IMR-90 (cell line): ENCODE data around the gene RAB11B. TPM values are rescaled to one million over a fixed set of nuclear protein-coding genes. Genes with fewer than 3 reads are reported as not detected.
A peak's percentile ranks its signal among the peaks of the same experiment; 100 is the strongest.

Experiments
- ATAC-seq: fragments of 200-7000 bp; cut with Tn5 transposase; 2 replicates; pipeline ENCODE4 v1.9.1; 2020; ENCODE audit warnings: low read depth, mild to moderate bottlenecking, moderate library complexity
- BruUV-seq: library from RNA; stranded (reverse); fragments of 400-500 nt; replicated peaks from 2 replicates; lab custom pipeline; 2021; lab: Mats Ljungman, UMichigan
- CTCF ChIA-PET: fragments of 300-600 bp; formaldehyde crosslinking; extraction: SDS; loops from one replicate; lab custom pipeline; 2021; ENCODE audit warnings: antibody characterized with exemption; lab: Yijun Ruan, JAX
- POLR2A ChIA-PET: fragments of 300-600 bp; sonication (Branson Sonifier 250); formaldehyde crosslinking; loops from one replicate; lab custom pipeline; 2022; ENCODE audit warnings: antibody characterized with exemption; ENCODE audit not compliant: unreplicated experiment; lab: Charles Lee
- DNase-seq: peaks from one replicate; pipeline ENCODE4 v3.0.0; 2013
- H2AFZ ChIP-seq: replicated peaks from 2 replicates; pipeline ENCODE3; 2013; ENCODE audit warnings: low read length, mild to moderate bottlenecking; ENCODE audit not compliant: poor library complexity
- H2AK5ac ChIP-seq: 2 replicates; pipeline ENCODE4 v1.6.1; 2013; ENCODE audit warnings: low read depth, low read length, inconsistent platforms
- H2AK9ac ChIP-seq: replicated peaks from 2 replicates; pipeline ENCODE3; 2013; ENCODE audit warnings: mild to moderate bottlenecking, low read depth, low read length, moderate library complexity; ENCODE audit not compliant: poor library complexity
- H2BK120ac ChIP-seq: 2 replicates; pipeline ENCODE4 v1.6.1; 2013; ENCODE audit warnings: low read depth, low read length, inconsistent platforms
- H2BK15ac ChIP-seq: 3 replicates; pipeline ENCODE4 v1.6.1; 2013; ENCODE audit warnings: low read depth, low read length, inconsistent platforms
- H2BK20ac ChIP-seq: 2 replicates; pipeline ENCODE4 v1.6.1; 2013; ENCODE audit warnings: low read depth, mild to moderate bottlenecking, inconsistent platforms, low read length, moderate library complexity
- H2BK5ac ChIP-seq: 2 replicates; pipeline ENCODE4 v1.6.1; 2013; ENCODE audit warnings: mild to moderate bottlenecking, low read depth, low read length, inconsistent platforms; ENCODE audit not compliant: poor library complexity, severe bottlenecking
- H3K14ac ChIP-seq: replicated peaks from 2 replicates; pipeline ENCODE4 v1.6.1; 2013; ENCODE audit warnings: low read depth, low read length, inconsistent platforms
- H3K18ac ChIP-seq: 2 replicates; pipeline ENCODE4 v1.6.1; 2013; ENCODE audit warnings: low read depth, low read length, control low read depth
- H3K23ac ChIP-seq: 2 replicates; pipeline ENCODE4 v1.6.1; 2013; ENCODE audit warnings: low read depth, low read length, inconsistent platforms
- H3K27ac ChIP-seq: 2 replicates; pipeline ENCODE4 v1.5.1; 2013; ENCODE audit warnings: mild to moderate bottlenecking, control low read depth, low read length; ENCODE audit not compliant: insufficient read depth
- H3K27me3 ChIP-seq: 2 replicates; pipeline ENCODE4 v1.6.1; 2013; ENCODE audit warnings: low read length; ENCODE audit not compliant: control insufficient read depth, insufficient read depth
- H3K36me3 ChIP-seq: 2 replicates; pipeline ENCODE4 v1.6.1; 2013; ENCODE audit warnings: low read length, mixed read lengths; ENCODE audit not compliant: control insufficient read depth, insufficient read depth
- H3K4ac ChIP-seq: 2 replicates; pipeline ENCODE4 v1.6.1; 2013; ENCODE audit warnings: low read depth, low read length, inconsistent platforms
- H3K4me1 ChIP-seq: 2 replicates; pipeline ENCODE4 v1.6.1; 2013; ENCODE audit warnings: low read length, mixed read lengths; ENCODE audit not compliant: control insufficient read depth, insufficient read depth
- H3K4me2 ChIP-seq: 2 replicates; pipeline ENCODE4 v1.6.1; 2013; ENCODE audit warnings: low read depth, mild to moderate bottlenecking, control low read depth, low read length, moderate library complexity
- H3K4me3 ChIP-seq: 2 replicates; pipeline ENCODE4 v1.5.1; 2013; ENCODE audit warnings: low read depth, mild to moderate bottlenecking, control low read depth, low read length, moderate library complexity; ENCODE audit not compliant: insufficient read depth
- H3K56ac ChIP-seq: 2 replicates; pipeline ENCODE4 v1.6.1; 2013; ENCODE audit warnings: low read length, inconsistent platforms; ENCODE audit not compliant: insufficient read depth; ENCODE audit errors: extremely low read depth
- H3K79me1 ChIP-seq, 2 experiments: 2 replicates each; pipeline ENCODE4 v1.6.1; 2013; ENCODE audit warnings: low read length in 2 of 2, inconsistent platforms in 1 of 2, low read depth in 1 of 2
- H3K9ac ChIP-seq: 2 replicates; pipeline ENCODE4 v1.6.1; 2013; ENCODE audit warnings: low read depth, low read length, control low read depth
- H3K9me1 ChIP-seq: 2 replicates; pipeline ENCODE4 v1.6.1; 2013; ENCODE audit warnings: low read length, inconsistent platforms; ENCODE audit not compliant: insufficient read depth
- H3K9me3 ChIP-seq: 2 replicates; pipeline ENCODE4 v1.6.1; 2013; ENCODE audit warnings: low read length; ENCODE audit not compliant: control insufficient read depth, insufficient read depth
- H4K20me1 ChIP-seq: 2 replicates; pipeline ENCODE4 v1.6.1; 2013; ENCODE audit warnings: low read length, inconsistent platforms; ENCODE audit not compliant: insufficient read depth
- H4K5ac ChIP-seq: 2 replicates; pipeline ENCODE4 v1.6.1; 2013; ENCODE audit warnings: mild to moderate bottlenecking, low read depth, low read length, control low read depth
- H4K8ac ChIP-seq, 2 experiments: 2 replicates each; pipeline ENCODE4 v1.6.1; 2013; ENCODE audit warnings: low read depth in 2 of 2, low read length in 2 of 2, control low read depth in 1 of 2, inconsistent platforms in 1 of 2
- H4K91ac ChIP-seq: 2 replicates; pipeline ENCODE4 v1.6.1; 2013; ENCODE audit warnings: low read depth, low read length, inconsistent platforms; ENCODE audit not compliant: insufficient read depth
- CTCF ChIP-seq: conservative IDR thresholded peaks from 2 replicates; pipeline ENCODE4 v1.5.1; 2012; ENCODE audit warnings: mild to moderate bottlenecking, low read depth, low read length, improper control_type of control experiment
- MAZ ChIP-seq: IDR thresholded peaks from 2 replicates; pipeline ENCODE4 v1.6.1; 2012; ENCODE audit warnings: low read depth, mild to moderate bottlenecking, low read length, improper control_type of control experiment, moderate library complexity, borderline replicate concordance
- MXI1 ChIP-seq: IDR thresholded peaks from 2 replicates; pipeline ENCODE4 v1.6.1; 2012; ENCODE audit warnings: low read depth, mild to moderate bottlenecking, low read length, moderate library complexity, borderline replicate concordance
- RFX5 ChIP-seq: IDR thresholded peaks from 2 replicates; pipeline ENCODE4 v1.8.0; 2012; ENCODE audit warnings: low read depth, mild to moderate bottlenecking, low read length, moderate library complexity
- WGBS, 2 experiments: methylation state at CpG; one replicate each; pipeline versions ENCODE4 v1.1.5 to v1.1.7; 2013; ENCODE audit warnings: missing lambda C conversion rate in 2 of 2; ENCODE audit not compliant: insufficient read length in 1 of 2; ENCODE audit errors: extremely low coverage in 2 of 2; 5-methylcytosine and 5-hydroxymethylcytosine counted together
- dilution Hi-C: fragments of 300-500 bp; cut with HindIII; formaldehyde crosslinking; loops from one replicate; pipeline ENCODE4 v1.14.3; 2018; ENCODE audit warnings: low sequenced_read_pairs; ENCODE audit not compliant: unreplicated experiment
- in situ Hi-C: fragments of 300-500 bp; cut with MboI; formaldehyde crosslinking; loops from 3 replicates; pipeline ENCODE4 v1.14.3; 2019; ENCODE audit warnings: low sequenced_read_pairs, inconsistent platforms, mixed read lengths
- intact Hi-C: fragments of 100-400 bp; cut with micrococcal nuclease; formaldehyde crosslinking; loops from 2 replicates; pipeline ENCODE4 v1.10.0; 2022
- polyA plus RNA-seq, 3 experiments: library from polyadenylated mRNA; depleted of rRNA; stranded (reverse); fragments of >200 nt; gene quantifications; 2 replicates each; pipeline ENCODE4 v1.2.3, GENCODE V29; 2012; ENCODE audit warnings: low replicate concordance in 1 of 3
- total RNA-seq: library from RNA; depleted of rRNA; stranded (reverse); fragments of >200 nt; gene quantifications from 2 replicates; pipeline ENCODE4 v1.2.3, GENCODE V29; 2012

Gene RAB11B
- total and polyA plus RNA-seq, 2 of the 4 experiments (the other 2 are of a cell fraction): 8.2 to 117 TPM

GRCh38 chr19:8355631-8356402, 34.3 kb upstream of the RAB11B start (continued):
- TF ChIP-seq MXI1: no peak

GRCh38 chr19:8357007-8357521, 33.1 kb upstream of the RAB11B start:
- H3K14ac ChIP-seq: no peak overlapping the region
- H2BK5ac ChIP-seq: no peak overlapping the region
- H3K9me3 ChIP-seq: peaks cover 3% of the 10 kb centered on the region
- no peaks in the 10 kb centered on the region; a peak in 1 of 4 replicates for H3K79me1 ChIP-seq
- H3K4me1 ChIP-seq: peaks cover 3% of the 10 kb centered on the region
- POLR2A ChIA-PET: interaction anchor here (0.6 kb wide), 1 partner anchor 67 kb away, joined by 7 read pairs; no protein-coding TSS in a partner anchor
- WGBS, 2 experiments: no CpG with 5 or more reads among the region's 4 CpGs
- no TSS peak for BruUV-seq
- intact Hi-C loops (no loop called here), in situ Hi-C loops (loop anchor here (5.0 kb wide), 1 partner anchor 40 kb away; no protein-coding TSS in a partner anchor), dilution Hi-C loops (no loop called here)
- H2AFZ ChIP-seq: no peak overlapping the region
- no peak overlapping the region for H3K9ac ChIP-seq
- no peak overlapping the region for H4K5ac ChIP-seq
- DNase-seq: no peak
- H2BK15ac ChIP-seq: peak overlapping the region; percentile 10; the same call in 1 of the 3 replicates
- H3K27ac ChIP-seq: no peak overlapping the region
- TF ChIP-seq CTCF (no peak), MAZ (no peak), RFX5 (no peak)
- no peak overlapping the region for H2BK120ac ChIP-seq
- no peak overlapping the region for H3K23ac ChIP-seq
- no peak overlapping the region for H3K18ac ChIP-seq
- no peak overlapping the region for H3K56ac ChIP-seq
- H4K8ac ChIP-seq: no peak overlapping the region
- CTCF ChIA-PET: no interaction called here
- peak overlapping the region; percentile 16; the same call in 1 of the 2 replicates for H3K4ac ChIP-seq
- H3K36me3 ChIP-seq: no peaks in the 10 kb centered on the region
- no peak overlapping the region for H2BK20ac ChIP-seq
- H3K4me2 ChIP-seq: no peak overlapping the region
- peaks cover 6% of the 10 kb centered on the region; the same call in 1 of the 2 replicates for H4K20me1 ChIP-seq
- no peaks in the 10 kb centered on the region for H3K27me3 ChIP-seq
- ATAC-seq: no peak
- H4K91ac ChIP-seq: no peak overlapping the region
- H2AK9ac ChIP-seq: no peak overlapping the region
- no peak overlapping the region for H3K4me3 ChIP-seq
- peak overlapping the region; percentile 52; the same call in 1 of the 2 replicates for H2AK5ac ChIP-seq
- 0 out of 2 replicates have a peak, but pooled peaks cover 5% of the 10 kb centered on the region for H3K9me1 ChIP-seq
